NCI-H187 treated with DMSO at 0.1 percent for 48 hours (cell line): ENCODE measurements around the gene LRRC36.

Experiments
- DNase-seq: peaks from one replicate; lab custom pipeline; 2025; lab: John Stamatoyannopoulos, UW

Gene LRRC36

DNA sequence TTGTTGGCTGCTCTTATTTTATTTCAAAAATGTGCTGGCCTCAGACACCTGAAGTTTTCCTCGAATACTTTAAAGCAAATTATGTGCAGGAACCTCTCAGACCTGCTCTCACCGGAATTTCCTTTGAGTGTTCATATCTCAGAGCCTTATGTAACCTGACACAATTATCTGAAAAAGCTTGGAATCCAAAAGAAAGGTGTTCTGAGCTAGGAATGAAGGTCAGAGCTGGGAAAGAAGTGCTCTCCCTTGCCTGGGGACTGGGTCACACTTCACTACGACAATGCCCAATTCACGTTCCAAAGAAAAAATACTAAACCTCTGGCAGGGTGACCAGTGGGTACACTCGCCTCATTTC lies 97.6 kb downstream of the LRRC36 start:
- DNase-seq = no peak

DNA sequence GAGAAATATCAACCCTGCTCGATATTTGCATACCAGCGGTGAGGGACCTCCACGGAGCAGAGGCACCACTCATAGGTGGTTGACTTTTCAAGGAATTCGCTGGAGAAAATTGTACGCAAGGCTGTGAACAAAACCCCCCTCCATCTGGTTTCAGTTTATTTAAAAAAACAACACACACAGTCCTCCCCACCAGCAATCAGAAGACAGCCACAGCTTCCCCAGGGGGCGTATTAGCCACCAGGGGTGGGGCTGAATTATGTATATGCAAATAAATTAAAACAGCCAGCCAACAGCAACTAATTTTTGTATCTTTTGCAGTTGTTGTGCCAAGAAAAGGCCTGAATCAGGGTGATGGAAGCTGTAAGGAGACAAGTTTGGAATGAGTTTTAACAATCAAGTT lies 98.4 kb downstream of the LRRC36 start:
- DNase-seq = no peak

- no peak for DNase-seq
Observed at GRCh38 chr16:67425580-67425979, 99.0 kb downstream of the LRRC36 start.

DNA sequence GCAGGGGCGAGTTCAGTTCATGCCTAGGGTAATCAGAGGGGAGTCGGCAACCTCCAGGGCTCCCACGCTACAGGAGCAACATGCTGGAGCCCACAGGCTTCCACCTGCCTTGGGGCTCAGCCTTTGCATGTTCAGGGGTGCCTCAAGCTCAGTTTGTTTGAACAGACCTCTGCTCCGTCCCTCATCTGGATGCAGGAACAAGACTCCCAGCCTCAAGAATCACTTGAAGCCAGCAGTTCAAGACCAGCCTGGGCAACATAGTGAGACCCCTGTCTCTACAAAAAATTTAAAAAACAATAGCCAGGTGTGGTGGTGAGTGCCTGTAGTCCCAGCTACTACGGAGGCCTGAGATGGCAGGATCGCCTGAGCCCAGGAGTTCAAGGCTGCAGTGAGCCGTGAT lies 99.4 kb downstream of the LRRC36 start:
- no peak for DNase-seq

GRCh38 chr16:67426950-67427349 lies 100.3 kb downstream of the LRRC36 start:
- DNase-seq = no peak

- DNase-seq = no peak
Observed at GRCh38 chr16:67428146-67428731, 101.6 kb downstream of the LRRC36 start.

DNA sequence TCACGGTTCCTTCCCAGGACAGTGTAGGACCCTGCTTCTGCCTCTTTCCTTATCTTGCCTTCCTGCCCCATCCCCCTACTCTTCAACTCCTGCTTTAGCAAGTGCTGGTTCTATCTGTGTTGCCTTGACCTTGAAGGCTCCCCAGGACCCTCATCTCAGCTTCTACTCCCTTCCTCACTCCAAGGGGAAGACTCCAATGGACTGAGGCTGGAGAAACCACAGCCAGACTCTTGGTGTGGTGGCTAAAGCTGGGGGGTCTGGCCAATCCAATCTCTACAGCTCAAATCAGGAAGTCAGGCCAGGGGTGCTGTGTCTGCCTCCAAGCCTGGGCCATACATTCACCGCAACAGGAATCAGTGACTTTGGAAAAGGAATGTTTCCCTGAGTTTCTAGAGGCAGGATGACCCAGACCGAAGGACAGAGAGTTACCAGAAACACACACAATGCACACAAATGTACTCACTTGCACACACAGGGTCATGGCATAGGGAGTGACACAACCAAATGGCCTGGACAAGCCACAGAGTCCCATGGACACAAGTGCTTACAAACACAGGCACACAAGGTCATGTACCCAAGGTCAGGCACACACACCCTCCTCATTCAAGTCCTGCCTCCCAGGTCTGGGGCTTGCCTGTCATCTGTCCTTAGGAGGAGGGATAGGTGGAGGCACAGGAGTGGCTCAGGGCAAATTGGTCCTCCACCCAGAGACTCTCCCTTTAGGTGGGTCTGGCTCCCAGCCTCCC lies 102.6 kb downstream of the LRRC36 start:
- DNase-seq = no peak

DNA sequence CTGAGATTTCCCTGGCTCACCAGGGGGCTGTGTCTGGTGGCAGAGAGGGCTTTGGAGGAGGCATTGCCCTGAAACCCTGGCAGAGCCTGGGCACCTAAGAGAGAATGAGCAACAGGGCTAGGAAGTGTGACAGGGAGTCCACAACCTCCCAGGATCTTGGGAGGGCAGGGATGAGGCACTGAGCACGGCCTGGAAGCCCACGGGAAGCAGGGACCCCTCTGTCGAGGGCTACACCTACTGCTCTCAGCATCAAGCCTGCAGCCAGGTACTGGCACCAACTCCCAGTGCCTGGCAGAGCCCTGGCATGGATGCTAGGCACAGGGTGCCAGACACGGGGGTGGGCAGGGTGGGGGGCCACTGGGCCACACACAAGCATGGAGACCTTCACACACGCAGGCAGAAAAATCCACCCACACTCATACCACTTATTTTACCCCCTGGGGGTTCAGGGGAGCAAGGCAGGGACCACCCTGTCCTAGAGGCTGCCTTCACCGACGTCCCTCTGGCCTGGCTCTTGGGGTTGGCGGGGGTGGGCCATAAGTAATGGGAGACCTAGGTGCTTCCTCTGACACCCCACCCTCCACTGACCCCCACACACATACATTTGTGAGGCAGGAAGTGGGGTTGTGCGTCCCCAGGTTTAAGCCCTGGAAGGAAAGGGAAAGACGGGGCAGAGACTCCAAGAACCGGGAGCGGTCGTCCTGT lies 103.3 kb downstream of the LRRC36 start:
- no peak for DNase-seq

GRCh38 chr16:67430504-67430976 lies 103.9 kb downstream of the LRRC36 start:
- no peak for DNase-seq

DNA sequence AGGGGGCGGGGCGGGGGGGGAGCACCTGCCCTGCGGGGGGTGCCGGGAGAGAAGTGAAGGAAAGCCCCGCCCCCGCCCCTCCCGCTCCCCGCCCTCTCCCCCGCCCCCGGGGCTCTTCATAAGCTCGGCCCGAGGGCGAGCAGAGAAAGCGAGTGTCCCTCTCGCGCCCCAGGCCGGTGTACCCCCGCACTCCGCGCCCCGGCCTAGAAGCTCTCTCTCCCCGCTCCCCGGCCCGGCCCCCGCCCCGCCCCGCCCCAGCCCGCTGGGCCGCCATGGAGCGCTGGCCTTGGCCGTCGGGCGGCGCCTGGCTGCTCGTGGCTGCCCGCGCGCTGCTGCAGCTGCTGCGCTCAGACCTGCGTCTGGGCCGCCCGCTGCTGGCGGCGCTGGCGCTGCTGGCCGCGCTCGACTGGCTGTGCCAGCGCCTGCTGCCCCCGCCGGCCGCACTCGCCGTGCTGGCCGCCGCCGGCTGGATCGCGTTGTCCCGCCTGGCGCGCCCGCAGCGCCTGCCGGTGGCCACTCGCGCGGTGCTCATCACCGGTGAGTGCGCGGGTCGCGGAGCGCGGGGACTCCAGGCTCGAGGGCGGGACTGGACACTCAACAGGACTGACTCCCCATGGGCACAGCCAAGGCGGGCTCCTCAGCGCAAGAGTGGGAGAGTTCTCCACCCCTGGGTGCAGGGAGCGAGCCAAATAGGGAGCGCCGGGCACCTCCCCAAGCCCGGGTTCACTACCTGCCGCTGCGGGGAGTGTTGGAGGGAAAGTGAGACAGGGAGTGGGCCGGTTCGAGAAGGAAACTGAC lies 104.6 kb downstream of the LRRC36 start, which contains the start of gene HSD11B2:
Gene HSD11B2, plus strand, starts transcription at position 145 of the 798 bp plus-strand sequence. Its CDS starts 128 bp downstream, at position 273.
- DNase-seq = no peak

DNA sequence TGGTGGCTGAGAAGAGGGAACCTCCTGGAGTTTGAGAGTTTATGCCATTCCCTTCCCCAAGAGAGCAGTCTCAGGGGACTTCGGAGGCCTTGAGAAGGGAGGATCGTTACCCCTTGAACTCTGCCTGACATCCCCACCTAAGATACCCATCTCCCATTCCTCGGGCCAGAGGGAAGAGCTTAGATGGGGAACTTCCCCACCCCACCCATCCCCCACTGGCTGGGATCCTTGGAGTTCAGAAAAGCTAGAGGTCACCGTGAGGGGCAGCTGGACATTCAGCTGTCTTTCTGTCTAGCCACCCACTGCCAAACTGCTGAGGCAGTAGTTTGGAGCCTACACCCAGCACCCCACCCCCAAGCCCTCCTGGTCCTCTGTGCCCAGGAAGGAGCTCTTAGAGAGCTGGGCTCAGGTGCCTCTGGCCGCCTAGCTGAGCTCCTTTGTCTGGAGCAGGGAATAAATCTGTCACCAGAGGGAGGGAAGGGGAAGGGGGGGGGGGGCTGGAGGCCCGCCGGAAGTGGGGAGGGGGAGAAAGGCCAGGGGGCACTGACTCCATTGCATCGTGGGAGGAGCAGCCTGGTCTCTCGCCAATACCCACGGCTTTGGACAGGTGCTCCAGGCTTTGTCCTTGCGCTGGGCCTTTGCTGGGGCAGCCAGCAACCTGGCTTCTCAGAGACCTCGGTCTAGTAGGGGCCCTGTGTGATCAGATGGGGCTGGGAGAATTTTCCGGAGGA lies 105.3 kb downstream of the LRRC36 start:
- no peak for DNase-seq

- no peak for DNase-seq
Observed at GRCh38 chr16:67432506-67432890, 105.9 kb downstream of the LRRC36 start.

DNA sequence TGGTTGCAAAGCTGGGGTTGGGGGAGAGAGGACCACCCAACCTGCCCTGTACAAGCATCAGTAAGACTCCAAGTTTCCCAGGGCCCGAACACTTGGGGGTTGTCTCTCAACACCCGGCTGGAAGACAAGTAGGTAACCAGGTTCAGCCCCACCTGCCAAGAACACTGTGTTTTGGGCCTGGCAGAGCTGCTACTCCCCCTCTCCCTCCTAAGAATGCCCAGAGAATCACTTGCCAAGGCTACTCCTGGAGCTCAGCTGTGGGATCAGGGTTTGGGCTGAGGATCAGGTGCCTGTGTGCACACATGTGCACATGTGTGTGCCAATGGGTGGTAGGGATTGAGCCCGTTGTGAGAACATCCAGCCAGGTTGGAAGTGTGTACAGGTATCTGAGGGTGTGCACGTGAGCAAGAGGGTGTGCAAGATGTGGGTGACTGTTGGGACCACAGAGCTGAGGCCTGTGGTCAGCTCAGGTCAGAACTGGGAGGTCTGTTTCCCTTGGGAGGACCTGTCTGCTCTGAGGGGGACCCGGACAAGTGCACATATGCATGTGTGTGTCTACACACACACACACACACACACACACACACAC lies 106.6 kb downstream of the LRRC36 start:
- DNase-seq = no peak
